NK-92 treated with Interleukin-12 subunit alpha and Interleukin-12 subunit beta, amount 100 ng/mL, for 24 hours (cell line): Measurements from ENCODE around the gene FRMD4B.
"Not testable (repeated sequence)": the region's sequence is repeated elsewhere in the genome, so short reads cannot be mapped to it uniquely, and the experiment has no call there.

Source experiments
- DNase-seq: peaks from one replicate; lab custom pipeline; 2025; lab: John Stamatoyannopoulos, UW

FRMD4B gene

DNA sequence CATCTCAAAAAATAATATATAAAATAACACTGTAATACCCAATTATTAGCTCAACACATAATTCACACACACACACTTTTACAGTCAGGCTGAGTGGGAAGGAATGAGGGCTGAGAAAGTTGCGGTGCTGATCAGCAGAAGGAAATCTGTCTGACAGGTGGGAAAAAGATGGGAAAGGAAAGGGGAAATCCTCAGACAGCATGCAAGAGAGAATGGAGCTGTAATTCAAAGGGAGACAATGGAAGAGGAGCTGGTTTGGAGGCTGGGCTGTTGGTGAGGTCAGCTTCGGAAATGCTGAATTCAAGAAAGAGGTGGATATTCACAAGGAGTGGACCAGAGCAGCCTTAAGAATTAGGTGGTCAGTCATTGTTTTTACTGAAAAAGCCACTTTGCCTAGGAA, 141.8 kb downstream of the FRMD4B start:
- DNase-seq = no peak

DNA sequence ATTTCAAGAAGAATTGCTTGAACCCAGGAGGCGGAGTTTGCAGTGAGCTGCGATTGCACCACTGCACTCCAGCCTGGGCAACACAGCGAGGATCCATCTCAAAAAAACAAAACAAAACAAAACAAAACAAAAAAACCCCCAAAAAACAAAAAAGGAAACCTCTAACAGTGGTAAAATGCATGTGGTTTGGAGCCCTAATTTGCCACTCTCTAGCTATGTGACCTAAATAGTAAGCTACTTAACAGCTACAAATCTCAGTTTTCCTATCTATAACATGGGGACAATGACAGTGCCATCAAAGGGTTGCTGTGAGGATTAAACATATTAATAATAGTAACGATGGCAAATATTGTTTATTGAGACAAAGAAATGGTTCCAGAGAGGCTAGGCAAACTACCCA, 144.1 kb downstream of the FRMD4B start:
- DNase-seq = no peak

DNA sequence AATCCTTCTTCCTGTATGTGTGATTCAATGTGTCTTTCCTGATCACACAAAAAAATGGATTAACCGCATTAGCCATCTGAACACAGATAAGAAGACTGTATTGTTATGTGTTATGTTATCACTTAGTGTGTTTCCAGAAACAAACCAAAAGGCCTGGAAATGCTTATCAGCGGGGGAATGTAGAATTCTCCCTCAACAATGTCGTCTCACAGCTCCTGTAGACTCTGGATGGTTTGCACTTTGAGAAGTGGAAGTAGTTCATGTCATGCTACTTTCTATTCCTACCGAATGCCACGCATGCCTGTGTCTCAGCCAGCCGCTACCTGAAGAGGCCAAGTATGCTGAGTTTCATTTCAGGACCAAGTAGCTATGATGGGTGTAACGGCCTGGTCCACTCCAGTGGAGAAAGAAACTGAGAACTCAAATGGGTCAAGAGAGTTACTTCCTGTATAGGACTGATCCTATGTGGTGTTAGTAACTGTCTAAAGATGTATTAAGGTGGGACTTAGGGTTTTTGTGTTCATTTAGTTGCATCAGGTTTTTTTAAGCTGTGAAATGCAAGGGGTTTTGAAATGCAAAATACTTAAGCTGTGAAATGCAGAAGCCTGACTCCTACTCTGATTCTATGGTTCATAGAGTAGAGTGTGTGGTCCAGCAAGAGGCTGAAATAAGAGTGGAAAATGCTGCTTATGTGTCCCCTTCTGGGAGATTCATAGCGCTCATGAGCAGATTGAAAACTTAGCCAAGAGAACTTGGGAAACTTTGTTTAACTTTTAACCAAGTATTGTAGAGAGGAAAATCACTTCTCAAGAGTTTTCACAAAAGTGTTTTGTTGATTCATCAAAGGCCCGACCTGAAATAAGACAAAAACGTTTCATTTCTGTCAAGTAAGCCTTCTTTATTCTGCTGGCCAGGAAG, 145.0 kb downstream of the FRMD4B start:
- no peak for DNase-seq

DNA sequence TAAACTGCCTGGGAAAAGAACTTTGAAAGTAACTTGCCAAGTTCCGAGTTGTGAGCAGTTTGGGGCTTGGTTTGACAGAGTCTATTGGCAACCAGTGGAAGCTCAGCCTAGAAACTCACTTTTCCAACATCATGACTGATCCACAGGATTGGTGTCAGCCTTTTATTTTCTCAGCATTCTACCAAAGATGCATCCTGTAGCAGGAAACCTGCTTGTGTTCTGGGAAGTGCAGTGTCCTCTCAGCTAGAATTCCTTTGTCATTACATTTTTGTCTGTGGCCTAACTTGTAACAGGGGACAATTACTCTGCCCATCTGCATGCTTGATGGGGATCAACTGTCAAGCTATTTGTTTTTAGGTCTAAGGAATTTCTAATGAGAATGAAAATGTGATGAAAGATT, 146.8 kb downstream of the FRMD4B start:
- no peak for DNase-seq

DNA sequence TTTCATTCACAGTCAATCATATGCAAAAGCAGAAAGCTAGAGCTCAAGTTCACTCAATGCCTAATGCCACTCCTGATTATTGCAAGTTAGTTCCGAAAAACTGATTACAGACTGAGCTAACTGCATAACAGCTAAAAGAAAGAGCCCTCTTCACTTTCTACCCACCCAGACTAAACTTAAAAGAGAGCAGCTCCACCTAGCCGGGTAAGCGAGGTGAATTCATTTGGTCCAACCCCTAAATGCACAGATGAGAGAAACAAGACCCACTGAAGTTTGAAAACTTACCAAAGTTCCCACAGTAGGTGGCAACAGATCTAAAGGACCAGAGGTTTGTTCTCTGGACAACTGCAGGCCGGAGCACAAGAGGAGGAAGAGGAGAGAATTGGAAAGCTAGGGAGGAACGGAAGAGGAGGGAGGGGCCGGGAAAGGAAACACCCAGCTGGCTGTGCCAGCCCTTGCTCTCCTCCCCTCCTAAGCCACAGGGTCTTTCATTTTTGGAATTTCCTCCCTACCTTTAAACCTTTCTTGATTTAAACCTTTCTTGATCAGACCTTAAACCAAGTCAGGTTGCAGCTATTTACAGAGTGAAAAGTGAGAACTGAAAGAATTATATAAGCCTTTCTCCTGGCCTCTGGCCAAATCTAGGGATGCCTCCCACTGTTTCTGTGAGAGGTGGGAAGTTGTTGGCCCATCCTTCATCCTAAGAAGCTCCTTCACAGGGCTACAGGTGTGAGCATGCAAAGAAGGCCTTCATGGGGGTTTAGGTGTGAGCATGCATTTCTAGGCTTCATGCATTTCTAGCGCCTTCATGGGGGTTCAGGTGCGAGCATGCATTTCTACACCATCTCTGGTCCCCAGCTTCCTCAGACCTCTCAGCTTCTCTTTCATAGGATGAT, 148.8 kb downstream of the FRMD4B start:
- no peak for DNase-seq

DNA sequence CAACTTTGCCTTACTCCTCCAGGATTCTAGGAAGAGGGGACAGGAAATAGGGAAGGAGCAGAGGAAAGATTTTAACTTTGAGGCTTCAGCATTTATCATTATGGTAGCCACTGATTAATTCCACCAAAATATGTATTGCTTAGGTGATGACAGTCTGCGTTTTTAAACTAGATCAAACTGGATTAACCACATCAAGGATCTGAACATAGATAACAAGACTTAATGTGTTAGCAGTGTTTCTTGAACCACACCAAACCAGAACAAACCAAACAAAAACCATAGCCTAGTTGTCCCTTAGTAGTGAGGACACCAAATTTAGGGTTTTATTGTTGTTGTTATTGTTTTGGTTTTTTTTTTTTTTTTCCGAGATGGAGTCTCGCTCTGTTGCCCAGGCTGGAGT, 150.0 kb downstream of the FRMD4B start:
- no peak for DNase-seq

DNA sequence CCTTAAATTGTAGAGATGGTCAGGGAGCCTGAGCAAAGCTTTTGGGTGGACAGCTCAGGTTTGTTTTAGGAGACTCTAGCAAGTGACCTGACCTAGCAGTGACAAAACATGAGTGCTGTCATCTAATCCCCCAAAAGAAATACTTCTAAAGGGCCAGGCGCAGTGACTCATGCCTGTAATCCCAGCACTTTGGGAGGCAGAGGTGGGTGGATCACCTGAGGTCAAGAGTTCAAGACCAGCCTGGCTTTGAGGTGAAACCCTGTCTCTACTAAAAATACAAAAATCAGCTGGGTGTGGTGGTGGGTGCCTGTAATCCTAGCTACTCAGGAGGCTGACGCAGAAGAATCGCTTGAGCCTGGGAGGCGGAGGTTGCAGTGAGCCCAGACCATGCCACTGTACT, 150.7 kb downstream of the FRMD4B start:
- DNase-seq = not testable (repeated sequence)

DNA sequence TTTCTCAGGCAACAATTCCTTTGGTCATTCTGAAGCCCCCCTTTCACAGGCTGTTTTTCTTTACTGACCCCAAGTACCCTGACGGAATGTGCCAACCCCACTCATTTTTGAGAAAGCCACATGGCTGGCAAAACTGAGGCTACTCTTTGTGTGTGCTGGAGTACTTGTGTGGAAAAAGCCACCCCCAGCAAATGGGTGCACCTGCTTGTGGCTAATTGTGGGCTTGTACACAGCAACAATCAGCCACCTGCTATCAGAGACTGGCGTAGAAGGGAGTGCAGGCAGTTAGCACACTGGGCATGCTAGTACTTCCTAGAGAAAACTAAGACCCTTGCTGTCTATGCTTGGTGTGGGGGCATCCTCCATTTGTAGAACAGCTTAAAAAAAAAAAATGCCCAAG, 153.4 kb downstream of the FRMD4B start:
- no peak for DNase-seq

DNA sequence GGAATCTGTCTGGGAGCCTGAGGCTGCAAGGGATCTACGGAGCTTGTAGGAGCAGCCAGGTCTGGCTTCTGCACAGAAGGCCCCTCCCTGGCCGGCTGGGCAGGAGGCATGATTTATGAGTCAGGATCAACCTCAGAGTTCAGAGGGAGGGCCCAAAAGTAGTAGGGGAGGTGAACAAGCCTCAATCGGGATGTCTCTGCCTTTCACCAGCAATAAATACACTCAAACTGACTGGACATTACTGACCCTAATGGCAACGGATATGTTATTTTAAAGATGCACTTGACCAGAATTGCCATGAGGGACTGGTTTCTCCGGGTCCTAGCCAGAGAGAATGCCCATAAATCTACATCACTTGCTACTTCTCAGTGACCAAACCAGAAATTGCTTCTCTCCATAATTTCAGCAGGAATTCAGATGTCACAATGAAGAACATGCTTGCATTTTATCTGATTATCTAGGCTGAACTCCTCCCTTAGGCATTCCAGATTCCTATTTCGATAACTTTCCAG, 153.9 kb downstream of the FRMD4B start:
- no peak for DNase-seq

DNA sequence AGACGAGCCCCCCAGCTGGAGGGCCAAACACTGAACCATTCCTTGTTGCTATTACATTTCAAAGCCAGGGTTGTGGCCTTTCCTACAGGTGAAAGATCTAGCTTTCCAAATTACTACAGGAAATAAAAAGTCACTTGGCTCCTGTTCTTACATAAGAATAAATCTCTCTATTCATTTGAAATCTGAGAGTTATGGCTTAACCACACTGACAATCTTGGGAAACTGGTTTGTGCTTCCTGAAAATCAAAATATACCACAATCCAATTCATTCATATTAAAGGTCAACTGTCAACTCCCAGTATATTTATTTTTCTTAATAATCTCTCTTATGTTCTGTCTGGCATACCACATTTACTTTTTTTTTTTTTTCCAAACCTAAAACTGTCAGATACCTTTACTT, 159.8 kb downstream of the FRMD4B start:
- DNase-seq = no peak

DNA sequence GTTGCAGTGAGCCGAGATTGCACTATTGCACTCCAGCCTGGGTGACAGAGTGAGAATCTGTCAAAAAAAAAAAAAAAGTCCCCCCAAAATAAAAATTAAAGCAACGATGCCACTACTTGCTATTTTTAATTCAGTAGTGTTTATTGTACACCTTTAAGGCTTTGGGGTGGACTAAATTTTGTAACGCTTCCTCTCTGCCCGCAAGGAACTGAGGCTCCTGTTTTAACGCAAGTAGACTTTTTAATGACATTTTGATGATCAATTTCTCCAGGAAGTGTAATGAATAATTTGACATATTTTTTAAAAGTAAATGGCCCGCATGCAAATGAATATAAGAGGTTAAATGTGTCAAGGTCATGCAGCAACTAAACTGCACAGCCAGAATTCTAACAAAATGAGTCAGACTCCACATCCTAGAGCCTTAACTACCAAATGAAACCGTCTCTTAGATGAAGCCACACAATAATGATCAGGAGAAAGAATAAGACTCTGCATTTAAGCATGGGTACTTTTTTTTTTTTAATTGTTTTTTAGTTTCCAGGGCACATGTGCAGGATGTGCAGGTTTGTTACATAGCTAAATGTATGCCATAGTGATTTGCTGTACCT, 166.7 kb downstream of the FRMD4B start:
- DNase-seq = no peak

DNA sequence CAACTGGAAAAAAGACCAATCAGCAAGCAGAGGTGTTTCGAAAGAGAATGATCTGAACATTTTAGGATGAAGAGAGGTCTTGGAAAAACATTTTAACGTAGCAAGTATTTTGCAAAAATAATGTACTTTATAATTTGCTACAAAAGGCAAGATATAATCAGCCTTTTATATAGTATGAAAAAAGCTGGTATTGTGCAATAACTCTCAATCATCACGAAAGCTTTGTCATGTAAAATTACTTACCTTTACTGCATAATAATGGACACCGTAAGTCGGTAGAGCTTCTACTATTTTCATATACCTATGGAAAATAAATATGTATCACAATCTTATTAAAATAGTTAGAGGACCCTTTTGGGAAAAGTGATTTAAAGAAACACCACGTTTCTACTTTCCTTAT, 167.8 kb downstream of the FRMD4B start:
- DNase-seq = no peak

DNA sequence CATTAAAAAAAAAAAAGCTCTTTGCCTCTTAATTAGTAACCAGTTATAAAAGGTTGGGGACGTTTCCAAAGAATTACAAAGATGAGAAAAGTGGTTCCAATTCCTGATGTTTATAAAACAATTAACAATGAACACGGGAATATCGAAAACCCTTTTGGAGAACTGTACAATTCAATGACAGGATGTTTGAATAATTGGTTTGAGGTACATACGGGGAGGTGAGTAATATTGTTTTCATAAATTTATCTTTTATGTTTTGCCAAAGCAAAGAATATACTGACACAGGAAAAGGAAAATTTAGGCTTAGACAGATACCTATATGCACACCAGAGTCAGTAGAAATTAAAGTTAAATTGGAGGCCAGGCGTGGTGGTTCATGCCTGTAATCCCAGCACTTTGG, 168.9 kb downstream of the FRMD4B start:
- no peak for DNase-seq

DNA sequence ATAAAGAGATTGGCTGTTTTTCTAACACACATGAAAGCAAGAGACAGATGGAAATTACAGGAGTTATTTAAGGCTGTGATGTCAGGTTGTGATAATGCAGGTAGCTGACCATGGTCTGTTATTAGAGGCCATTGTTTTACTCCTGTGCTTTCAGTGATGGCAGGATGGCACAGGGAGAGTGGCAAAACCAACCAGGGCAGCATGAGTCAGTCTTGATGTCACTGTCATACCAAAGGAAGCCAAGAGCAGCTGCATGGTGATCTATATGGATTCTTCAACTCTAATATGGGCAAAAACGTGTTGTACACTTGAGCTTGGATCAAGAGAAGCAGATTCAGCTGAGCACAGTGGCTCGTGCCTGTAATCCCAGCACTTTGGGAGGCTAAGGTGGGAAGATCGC, 171.6 kb downstream of the FRMD4B start:
- DNase-seq = no peak

DNA sequence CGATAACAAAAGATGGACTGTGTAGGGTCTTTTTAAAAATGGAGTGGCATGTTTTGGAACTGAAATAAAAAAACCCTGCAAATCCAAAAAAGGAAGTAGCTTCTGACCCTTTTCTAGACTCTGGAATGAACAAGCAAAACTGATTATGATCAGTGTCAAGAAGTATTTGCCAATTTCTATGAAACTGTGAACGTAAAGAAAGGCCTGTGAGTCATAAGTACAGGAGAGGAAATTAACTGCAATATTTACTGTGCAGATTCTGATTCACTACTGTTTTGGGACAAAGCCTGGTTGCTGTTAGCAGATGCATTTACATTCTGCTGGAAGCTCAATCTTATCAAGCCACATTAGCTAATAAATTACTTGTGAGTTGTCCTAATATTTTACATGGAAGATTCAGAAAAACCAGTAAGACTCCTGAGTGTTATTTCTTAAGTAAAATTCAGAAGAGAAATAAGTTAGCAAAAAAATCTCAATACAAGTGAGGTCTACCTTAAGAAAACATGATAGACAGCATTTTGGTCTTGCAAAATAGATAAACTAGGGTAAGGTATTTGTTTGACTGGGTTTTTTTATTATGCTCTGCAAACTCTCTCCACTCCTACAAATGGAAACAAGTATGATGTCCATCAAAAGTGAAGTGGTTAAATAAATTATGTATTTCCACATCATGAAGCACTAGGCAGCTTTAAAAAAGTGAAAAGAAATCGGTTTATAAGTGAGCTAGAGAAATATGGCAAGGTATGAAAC, 173.3 kb downstream of the FRMD4B start:
- DNase-seq = no peak

DNA sequence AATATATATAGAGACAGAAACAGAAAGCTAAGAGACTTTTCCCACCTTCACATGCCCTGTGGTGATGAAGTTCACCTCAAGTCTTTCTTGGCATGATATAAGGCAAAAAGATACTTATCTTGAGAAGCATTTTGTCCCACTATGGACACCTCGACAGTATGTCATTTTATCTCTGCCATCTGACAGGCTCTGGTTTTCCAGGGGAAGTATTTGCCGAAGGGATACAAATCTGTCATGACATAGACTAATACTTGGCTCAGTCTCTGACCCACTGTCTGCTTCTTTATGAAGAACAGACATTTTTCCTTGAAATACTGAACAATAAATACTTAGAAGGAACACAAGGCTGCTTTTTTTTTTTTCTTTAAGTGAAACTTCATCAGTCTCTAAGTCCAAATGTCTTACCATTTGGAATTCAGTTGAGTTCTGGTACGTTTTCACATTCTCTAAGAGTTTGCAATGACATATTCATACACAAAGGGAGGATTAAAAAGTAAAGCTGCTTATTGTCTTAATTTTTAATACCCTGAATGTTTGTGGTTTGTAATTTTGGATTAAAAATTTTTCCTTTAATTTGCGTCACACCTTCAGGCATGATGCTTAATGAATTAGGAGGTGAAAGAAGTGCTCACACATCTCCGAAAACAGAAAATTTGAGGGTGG, 175.7 kb downstream of the FRMD4B start:
- DNase-seq = no peak

DNA sequence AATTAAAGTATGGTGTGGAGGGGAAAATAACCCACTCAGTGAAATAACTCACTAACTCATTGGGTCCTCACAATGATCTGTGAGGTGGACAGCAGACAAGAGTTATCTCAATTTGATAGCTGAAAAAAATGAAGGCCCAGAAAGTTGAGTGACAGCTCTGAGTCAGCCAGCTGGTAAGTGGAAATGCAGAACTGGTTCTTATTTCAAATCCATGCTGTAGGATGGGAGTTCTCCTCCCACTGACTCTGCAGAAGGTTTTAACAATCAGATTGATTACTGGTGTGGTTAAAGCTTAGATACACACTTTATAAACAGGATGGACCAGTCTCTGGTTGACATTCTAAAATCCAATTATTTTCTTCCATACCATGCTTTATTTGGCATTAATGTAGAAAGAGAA, 176.5 kb downstream of the FRMD4B start:
- no peak for DNase-seq

DNA sequence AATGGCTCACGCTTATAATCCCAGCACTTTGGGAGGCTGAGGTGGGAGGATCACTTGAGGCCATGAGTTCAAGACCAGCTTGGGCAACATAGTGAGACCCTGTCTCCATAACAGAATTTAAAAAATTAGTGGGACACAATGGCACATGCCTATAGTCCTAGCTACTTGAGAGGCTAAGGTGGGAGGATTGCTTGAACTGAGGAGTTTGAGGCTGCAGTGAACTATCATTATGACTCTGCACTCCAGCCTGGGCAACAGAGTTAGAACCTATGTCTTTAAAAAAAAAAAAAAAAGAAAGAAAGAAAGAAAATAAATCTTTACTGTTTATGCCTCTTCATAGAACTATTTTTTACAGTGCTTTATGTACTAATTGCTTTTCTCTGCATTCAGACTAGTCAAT, 178.9 kb downstream of the FRMD4B start:
- DNase-seq = no peak

DNA sequence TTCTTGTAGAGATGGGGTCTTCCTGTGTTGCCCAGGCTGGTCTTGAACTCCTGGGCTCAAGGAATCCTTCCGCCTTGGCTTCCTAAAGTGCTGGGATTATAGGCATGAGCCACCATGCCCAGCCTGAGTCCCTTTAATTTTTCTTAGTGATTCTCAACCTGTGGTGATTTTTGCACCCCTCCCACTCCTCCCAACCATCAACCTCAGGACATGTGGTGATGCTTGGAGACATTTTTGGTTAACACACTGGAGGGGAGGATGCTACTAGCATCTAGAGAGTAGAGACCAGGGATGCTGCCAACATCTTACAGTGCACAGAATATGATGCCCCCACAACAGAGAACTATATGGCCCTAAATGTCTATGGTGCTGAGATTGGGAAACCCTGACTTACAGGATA, 180.5 kb downstream of the FRMD4B start:
- DNase-seq = peak; percentile 4

DNA sequence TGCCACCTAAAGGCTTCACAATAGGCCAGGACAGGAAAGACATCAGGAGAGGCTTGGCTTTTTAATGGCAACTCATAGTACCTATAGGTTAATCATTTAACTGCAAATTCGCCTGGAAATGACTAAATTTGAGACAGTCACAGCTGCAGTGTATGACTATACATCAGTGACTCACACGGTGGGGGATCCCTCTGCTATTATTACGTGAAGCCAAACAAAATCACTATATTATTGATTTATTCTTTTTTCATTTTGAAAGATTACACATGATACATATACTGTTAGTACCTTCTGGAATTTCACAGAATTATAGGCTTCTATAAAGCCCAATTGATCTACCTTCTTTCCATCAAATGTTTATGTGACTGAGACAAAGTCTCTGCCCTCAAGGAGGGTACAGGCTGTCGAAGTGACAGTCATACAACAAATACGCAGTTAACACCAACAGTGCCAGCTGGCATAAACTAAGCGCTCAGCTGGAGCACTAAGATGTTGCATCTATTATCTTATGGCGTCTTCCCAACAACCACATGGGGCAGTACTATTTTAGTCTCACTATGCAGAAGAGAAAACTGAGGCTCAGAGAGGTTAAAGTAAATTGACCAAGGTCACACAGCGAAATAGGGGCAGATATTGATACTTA, 181.5 kb downstream of the FRMD4B start:
- DNase-seq = peak; percentile 11
